DND-41 (cell line): Measurements from ENCODE around the gene PITPNM3.

ENCODE experiments used
- EZH2 ChIP-seq: IDR thresholded peaks from 3 replicates; pipeline ENCODE4 v1.6.1; 2012; ENCODE audit warnings: borderline replicate concordance, low read depth, mild to moderate bottlenecking, moderate library complexity, low read length, inconsistent platforms; ENCODE audit not compliant: severe bottlenecking
- TF ChIP-seq, protein P1 (sequence below): IDR thresholded peaks from 2 replicates; pipeline ENCODE4 v1.5.1; 2012; ENCODE audit warnings: borderline replicate concordance, low read length, moderate library complexity, mild to moderate bottlenecking; ENCODE audit not compliant: poor library complexity, severe bottlenecking; ENCODE audit errors: extremely low read depth

DNA sequence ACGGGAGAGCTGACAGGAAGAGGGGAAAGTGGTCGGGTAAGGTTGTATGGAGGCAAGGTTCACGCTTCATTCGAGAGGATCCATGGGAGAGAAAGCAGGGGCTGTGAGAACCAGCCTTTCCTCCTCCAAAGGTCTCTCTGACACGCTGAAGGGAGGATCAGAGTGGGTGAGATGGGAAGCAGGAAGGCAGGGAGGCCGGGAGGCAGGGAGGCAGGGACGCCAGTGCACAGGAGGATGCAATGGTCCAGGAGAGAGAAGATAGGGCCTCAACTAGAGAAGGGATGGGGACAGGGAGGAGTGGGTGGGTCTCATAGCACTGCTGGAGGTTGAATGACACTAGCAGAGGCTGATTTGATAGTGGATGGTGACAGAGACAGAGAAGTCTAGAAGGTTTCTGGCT, 58.0 kb downstream of the PITPNM3 start:
- TF ChIP-seq, protein P1, sequence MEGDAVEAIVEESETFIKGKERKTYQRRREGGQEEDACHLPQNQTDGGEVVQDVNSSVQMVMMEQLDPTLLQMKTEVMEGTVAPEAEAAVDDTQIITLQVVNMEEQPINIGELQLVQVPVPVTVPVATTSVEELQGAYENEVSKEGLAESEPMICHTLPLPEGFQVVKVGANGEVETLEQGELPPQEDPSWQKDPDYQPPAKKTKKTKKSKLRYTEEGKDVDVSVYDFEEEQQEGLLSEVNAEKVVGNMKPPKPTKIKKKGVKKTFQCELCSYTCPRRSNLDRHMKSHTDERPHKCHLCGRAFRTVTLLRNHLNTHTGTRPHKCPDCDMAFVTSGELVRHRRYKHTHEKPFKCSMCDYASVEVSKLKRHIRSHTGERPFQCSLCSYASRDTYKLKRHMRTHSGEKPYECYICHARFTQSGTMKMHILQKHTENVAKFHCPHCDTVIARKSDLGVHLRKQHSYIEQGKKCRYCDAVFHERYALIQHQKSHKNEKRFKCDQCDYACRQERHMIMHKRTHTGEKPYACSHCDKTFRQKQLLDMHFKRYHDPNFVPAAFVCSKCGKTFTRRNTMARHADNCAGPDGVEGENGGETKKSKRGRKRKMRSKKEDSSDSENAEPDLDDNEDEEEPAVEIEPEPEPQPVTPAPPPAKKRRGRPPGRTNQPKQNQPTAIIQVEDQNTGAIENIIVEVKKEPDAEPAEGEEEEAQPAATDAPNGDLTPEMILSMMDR, result no peak
- no peak for TF ChIP-seq EZH2
